NCI-H128 (cell line): ENCODE results near the gene YTHDC1.
"Not testable (repeated sequence)": the region's sequence is repeated elsewhere in the genome, so short reads cannot be mapped to it uniquely, and the experiment has no call there.

Experiments
- DNase-seq: peaks from one replicate; lab custom pipeline; 2025; ENCODE audit not compliant: unreplicated experiment; lab: John Stamatoyannopoulos, UW

YTHDC1 gene

DNA sequence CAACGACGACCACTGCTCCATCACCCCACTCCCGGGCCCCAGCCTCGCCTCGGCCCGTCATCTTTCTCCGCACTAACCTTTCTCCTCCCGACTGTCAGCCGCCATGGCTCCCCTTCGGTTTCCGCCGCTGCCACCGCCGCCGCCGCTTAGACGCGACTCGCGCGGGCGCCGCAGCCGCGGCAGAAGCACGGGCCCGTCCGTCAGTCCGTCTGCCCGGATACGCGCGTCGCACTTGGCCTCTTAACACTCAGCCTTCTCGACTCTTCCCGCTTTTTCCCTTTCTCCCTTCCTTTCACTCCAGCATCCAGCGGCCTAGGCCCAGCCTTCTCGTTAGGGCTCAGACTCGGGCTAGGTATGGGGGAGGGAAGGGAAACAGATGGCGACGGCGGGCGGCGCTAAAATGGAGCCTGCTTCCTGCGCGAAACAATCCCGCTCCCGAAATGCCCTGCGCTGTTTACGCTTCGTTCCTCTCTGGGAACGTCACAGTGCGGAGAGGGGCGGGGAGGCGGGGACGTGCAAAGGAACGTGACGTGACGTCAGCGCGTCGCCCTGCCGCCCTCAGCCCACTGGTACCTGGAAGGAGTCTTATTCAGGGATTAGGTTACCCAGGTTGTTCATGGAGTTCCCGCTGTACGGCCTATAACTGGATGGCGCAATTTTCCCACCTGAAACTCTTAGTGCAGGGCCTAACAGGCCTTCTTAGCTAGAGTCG, at the start of gene YTHDC1:
YTHDC1 (minus strand) TSS at position 442 of the 712 bp plus-strand sequence; CDS start at position 105, 337 bp downstream.
- peak; percentile 69 for DNase-seq

DNA sequence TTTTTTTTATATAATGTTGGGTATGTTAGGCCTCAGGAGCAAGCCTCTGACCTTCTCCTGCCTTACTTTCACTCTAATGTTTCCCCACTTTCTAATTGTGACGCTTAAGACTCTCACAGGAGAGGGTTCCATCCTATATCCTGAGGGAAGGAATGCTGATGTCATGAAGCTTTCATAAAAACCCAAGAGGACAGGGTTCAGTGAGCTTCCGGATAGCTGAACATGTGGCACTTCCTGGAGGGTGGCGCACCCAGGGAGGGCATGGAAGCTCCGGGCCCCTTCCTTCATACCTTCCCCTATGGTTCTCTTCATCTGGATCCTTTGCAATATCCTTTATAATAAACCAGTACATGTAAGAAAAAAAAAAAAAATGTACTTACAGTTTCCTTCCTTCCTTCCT, 49.4 kb upstream of the YTHDC1 start:
- no peak for DNase-seq

DNA sequence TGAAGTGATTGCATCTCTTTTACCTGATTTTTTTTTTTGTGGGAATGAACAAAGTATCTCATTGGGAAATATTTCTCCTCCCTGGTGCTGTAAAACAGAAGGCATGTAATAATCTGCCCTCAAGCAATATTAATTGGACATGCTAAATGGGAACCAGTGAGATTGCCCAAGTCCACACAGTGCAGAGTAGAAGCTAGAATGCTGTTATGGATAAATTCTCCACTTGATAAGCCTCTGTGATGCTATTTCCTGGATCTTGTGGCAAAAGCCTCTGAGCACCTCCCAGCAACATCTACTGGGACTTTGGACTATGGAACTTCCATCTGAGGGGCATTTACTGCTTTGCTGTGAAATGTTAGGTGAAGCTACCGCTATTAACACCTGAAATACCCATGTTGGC, 46.9 kb upstream of the YTHDC1 start:
- DNase-seq: no peak

DNA sequence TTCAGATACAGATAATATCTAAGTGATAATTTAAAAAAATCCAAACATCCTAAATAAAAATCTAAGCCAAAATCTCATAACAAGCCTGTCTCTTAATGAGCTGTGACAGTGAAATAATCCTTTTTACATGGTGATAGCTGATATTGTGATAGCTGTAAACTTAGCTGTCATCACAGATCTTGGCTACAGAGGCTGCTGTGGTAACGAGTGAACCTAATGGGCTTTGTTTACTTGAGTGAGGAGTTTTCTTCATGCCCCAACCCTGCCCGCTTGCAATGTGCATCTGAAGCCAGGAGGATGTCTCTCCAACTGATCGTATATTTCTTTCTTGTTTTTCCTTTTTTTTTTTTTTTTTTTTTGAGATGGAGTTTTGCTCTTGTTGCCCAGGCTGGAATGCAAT, 41.5 kb upstream of the YTHDC1 start:
- DNase-seq: no peak

DNA sequence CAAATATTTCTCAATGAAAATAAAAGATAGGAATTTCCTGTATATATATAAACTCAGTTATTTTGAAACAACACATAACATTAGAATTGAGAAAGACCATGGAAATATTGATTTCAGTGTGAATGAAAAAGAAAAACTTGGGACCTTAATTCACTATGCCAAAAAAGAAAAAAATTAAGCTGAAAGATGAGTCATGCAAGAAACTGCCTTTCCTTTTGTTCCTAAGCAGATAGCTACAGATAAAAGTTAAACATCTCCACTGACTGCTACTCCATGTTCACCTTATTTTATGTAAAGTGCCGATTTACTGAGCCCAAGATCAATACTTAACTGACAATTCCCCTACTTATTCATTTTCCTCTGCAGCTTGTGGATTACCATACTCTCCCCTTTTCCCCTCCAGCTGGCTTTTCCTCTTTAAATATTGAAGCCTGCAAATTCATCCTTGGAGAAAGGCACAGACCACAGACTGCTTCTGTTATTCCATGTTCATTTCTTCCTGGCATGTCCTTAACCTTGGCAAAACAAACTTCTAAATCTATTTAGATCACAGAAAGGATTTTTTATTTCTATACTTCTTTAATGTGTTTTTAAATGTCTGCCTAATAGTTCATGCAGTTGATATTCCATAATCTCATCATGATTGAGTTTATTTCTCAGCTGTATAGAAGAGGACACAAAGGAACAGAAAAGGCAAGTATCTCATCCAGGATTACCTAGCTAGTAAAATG, 40.5 kb upstream of the YTHDC1 start:
- no peak for DNase-seq

- DNase-seq: not testable (repeated sequence)
These were observed 39.6 kb upstream of the YTHDC1 start for GRCh38 chr4:68389386-68389913.

GRCh38 chr4:68388347-68388865, 38.5 kb upstream of the YTHDC1 start:
- no peak for DNase-seq

- DNase-seq: no peak
These were observed 35.4 kb upstream of the YTHDC1 start for GRCh38 chr4:68385267-68385666.

DNA sequence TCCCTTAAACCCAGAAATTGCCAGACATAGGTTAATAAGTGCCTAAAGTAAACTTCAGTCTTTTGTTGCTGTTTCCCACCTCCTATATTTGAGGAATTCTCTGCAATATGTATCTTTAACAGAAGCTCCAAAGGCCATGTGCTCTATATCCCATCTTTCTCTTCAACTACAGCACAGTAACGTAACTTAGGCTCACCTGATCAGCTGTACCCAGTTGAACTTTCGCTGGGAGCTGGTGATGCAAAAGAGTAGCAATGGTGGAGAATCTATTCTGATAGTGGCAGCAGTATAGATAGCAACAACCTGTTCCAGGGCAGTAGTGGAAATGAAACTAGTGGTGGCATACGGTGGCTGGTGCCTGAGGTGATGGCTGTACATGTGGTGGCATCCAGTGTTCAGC, 33.2 kb upstream of the YTHDC1 start:
- DNase-seq: no peak

- DNase-seq: no peak
These were observed 28.3 kb upstream of the YTHDC1 start for GRCh38 chr4:68378226-68378625.

DNA sequence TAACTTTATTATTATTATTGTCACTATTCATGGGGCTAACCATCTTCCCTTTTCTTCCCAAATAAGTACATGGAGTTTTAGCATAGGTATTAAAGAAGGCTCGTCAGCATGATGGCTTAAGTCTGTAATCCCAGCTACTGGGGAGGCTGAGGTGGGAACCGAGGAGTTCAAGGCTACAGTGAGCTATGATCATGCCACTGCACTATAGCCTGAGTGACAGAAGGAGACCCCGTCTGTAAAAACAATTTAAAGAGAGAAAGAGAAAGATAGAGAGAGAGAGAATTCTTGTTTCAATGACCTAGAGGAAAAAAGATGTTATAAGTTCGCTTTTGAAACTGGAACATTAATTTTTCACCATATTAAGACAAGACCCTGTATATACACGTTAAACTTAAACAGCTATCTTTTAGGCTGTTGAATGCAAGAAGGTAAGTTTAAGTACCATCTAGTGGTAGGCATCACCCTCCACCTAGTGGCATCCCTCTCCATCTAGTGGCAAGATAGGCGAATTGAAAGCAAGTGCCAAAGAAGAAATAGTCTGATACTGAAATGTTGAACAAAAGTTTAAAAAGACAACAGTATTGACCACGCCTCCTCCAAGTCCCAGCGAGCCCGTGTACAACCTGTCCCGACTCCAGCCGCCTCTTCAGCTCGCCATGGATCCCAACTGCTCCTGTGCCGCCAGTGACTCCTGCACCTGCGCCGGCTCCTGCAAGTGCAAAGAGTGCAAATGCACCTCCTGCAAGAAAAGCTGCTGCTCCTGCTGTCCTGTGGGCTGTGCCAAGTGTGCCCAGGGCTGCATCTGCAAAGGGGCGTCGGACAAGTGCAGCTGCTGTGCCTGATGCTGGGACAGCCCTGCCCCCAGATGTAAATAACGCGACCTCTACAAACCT, 26.0 kb upstream of the YTHDC1 start:
- DNase-seq: no peak

- no peak for DNase-seq
These were observed 23.6 kb upstream of the YTHDC1 start for GRCh38 chr4:68373513-68373912.

- DNase-seq: no peak
These were observed 22.7 kb upstream of the YTHDC1 start for GRCh38 chr4:68372588-68372987.

- no peak for DNase-seq
These were observed 19.4 kb upstream of the YTHDC1 start for GRCh38 chr4:68369142-68369805.

GRCh38 chr4:68368691-68369131, 18.8 kb upstream of the YTHDC1 start:
- no peak for DNase-seq

DNA sequence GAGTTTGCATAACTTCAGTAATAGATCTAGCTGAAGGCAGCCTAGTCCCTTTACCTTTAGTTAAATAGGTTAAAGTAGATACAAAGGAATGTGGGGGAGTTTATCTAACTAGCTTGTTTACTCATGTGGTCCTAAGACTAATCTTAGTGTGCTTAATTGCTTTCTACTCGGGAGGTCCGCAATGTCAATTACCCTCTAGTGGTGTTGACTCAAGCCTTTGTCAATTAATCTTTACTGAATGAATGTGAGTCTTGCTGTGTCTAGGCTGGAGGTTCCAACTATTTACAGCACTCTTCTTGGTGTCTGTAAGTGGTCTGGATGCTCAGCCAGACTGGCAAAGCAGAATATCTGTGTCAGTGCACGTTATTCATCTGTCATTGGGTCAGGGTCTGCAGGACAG, 17.9 kb upstream of the YTHDC1 start:
- DNase-seq: no peak

DNA sequence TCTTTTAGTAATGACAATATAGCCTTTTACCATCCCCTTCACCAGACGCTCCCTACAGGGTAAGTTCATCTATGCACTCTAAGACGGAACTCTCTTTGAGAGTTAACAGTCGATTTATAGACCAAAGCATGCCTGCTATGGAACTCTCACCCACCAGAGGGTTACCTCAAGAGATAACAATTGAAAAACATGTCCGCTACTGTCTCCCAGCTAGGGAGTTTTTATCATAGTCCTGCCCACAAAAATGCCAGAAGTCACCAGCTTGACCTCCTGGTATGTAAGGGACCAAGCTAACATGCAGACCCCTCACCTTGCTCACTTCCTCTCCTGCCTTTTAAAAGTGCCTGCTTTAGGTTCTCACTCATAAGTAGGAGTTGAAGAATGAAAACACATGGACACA, 16.7 kb upstream of the YTHDC1 start:
- no peak for DNase-seq

- DNase-seq: no peak
These were observed 15.2 kb upstream of the YTHDC1 start for GRCh38 chr4:68365068-68365467.

DNA sequence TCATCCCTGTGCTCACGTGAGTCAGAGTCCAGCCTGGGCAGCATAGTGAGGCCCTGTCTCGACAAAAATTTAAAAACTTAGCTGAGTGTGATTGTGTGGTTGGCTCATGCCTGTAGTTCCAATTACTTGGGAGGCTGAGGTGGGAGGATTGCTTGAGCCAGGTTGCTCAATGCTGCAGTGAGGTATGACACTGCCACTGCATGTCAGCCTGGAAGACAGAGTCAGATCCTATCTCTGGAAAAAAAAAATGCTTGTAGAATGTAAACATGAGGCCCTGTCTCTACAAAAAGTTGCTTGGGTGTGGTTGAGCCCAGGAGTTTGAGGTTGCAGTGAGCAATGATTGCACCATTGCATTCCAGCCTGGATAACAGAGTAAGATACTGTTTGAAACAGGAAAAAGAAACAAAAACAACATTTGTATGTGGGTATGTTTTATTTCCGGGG, 11.3 kb upstream of the YTHDC1 start:
- no peak for DNase-seq

DNA sequence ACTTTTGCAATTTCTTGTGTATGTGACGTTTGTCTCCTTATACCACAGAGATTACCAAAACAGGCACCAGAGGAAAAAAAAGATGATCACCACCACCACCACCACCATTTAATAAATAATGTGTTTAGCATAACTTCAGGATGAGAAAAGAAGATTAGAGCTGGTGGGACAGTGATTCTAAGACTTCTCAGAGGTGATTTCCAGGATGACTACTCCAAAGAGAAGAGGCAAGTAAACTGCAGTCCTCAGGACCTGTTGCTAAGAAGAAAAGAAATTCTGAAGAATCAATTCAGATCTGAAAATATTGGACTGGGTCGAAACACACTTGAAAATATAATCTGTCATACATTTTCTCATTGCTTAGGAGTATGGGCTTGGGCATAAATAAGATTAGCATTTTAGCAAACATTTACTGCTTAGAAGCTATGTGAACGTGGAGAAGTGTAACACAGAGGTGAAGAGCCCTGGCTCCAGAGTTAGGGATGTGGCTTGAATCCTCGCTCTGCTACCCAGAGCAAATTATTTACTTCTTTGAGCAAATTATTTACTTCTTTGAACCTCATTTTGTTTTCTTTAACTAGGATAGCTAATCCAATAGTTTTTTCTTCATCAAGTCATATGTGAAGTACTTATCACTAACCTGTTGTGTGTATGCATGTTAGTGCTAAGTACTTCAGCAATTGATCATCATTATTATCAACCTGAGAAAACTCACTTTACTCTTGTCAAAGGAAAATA, 10.5 kb upstream of the YTHDC1 start:
- no peak for DNase-seq
